ENCODE measurements around the gene NPB.

DNA sequence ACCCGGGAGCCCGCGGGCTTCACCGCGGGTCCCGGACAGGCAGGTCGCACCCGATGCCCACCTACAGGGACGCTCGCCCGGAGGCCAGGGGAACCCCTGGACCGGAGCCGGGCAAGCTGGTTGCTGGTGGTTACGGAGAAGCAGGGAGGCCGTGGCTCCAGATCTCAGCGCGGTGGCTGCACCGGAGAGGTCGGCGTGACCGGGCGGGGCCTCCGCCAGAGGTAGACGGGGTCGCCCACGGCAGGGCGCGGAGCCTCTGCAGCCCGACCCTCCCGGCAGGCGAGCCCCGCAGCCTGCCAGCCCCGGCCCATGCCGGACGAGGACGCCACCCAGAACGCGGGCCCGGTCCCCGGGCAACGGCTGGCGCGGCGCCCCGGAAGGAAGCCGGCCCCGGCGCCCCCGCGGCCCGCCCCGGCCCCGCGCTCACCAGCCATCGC, 8.8 kb downstream of the NPB start:
- TF ChIP-seq POLR2A (IDR thresholded peaks at IDR 0.05; ENCODE audit: low read depth, low read length) (no peak), SPI1 (IDR thresholded peaks at IDR 0.05; ENCODE audit: low read depth, low read length) (no peak), POLR2AphosphoS5 (IDR thresholded peaks at IDR 0.05; ENCODE audit: low read depth, low read length) (no peak), TAF1 (IDR thresholded peaks at IDR 0.05; ENCODE audit: low read depth, low read length) (no peak), PAX5 (IDR thresholded peaks at IDR 0.05; ENCODE audit: insufficient read depth, low read length, severe bottlenecking) (no peak), POU2F2 (IDR thresholded peaks at IDR 0.05; ENCODE audit: low read depth, low read length) (no peak)
